ENCODE data around the gene ANP32D.
"Not testable (repeated sequence)": the region's sequence is repeated elsewhere in the genome, so short reads cannot be mapped to it uniquely, and the experiment has no call there.

DNA sequence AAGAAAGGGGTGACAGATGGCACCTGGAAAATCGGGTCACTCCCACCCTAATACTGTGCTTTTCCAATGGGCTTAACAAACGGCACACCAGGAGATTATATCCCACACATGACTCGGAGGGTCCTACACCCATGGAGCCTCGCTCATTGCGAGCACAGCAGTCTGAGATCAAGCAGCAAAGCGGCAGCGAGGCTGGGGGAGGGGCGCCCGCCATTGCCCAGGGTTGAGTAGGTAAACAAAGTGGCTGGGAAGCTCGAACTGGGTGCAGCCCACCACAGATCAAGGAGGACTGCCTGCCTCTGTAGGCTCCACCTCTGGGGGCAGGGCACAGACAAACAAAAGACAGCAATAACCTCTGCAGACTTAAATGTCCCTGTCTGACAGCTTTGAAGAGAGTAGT, 38.3 kb upstream of the ANP32D start:
- TF ChIP-seq POLR2A, POLR2AphosphoS5 (IDR thresholded peaks at IDR 0.05): not testable (repeated sequence)
- TF ChIP-seq, protein P1, sequence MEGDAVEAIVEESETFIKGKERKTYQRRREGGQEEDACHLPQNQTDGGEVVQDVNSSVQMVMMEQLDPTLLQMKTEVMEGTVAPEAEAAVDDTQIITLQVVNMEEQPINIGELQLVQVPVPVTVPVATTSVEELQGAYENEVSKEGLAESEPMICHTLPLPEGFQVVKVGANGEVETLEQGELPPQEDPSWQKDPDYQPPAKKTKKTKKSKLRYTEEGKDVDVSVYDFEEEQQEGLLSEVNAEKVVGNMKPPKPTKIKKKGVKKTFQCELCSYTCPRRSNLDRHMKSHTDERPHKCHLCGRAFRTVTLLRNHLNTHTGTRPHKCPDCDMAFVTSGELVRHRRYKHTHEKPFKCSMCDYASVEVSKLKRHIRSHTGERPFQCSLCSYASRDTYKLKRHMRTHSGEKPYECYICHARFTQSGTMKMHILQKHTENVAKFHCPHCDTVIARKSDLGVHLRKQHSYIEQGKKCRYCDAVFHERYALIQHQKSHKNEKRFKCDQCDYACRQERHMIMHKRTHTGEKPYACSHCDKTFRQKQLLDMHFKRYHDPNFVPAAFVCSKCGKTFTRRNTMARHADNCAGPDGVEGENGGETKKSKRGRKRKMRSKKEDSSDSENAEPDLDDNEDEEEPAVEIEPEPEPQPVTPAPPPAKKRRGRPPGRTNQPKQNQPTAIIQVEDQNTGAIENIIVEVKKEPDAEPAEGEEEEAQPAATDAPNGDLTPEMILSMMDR (IDR thresholded peaks at IDR 0.05), result not testable (repeated sequence)
